Measurements from ENCODE around the gene TMSB15B.

DNA sequence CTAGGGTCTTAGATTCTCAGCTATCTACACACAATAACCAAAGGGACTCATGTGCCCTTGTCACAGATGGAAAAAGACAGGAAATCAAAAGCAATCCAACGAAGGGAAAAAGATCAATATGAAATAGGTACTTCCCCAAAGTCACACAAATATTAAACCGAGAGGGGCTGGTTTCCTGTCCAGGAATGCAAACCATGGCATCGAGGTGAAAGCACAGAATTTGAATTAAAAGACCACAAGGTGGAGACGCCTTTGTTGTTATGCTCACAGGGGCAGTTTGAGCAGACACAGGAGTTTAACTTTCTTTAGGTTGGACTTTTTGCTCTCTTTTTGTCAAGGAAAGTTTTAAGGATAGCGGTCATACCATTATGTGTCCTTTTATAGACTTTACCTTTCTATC, 36.8 kb downstream of the TMSB15B start:
- TF ChIP-seq, protein P1, sequence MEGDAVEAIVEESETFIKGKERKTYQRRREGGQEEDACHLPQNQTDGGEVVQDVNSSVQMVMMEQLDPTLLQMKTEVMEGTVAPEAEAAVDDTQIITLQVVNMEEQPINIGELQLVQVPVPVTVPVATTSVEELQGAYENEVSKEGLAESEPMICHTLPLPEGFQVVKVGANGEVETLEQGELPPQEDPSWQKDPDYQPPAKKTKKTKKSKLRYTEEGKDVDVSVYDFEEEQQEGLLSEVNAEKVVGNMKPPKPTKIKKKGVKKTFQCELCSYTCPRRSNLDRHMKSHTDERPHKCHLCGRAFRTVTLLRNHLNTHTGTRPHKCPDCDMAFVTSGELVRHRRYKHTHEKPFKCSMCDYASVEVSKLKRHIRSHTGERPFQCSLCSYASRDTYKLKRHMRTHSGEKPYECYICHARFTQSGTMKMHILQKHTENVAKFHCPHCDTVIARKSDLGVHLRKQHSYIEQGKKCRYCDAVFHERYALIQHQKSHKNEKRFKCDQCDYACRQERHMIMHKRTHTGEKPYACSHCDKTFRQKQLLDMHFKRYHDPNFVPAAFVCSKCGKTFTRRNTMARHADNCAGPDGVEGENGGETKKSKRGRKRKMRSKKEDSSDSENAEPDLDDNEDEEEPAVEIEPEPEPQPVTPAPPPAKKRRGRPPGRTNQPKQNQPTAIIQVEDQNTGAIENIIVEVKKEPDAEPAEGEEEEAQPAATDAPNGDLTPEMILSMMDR (conservative IDR thresholded peaks at IDR 0.05; ENCODE audit: low read depth, low read length) = no peak
- TF ChIP-seq EZH2 (IDR thresholded peaks at IDR 0.05; ENCODE audit: borderline replicate concordance, low read depth, low read length, poor library complexity, severe bottlenecking) = no peak

Data from A673 (cell line).